GM18508 (cell line): ENCODE measurements around the gene DHX40.
"Not testable (repeated sequence)": the region's sequence is repeated elsewhere in the genome, so short reads cannot be mapped to it uniquely, and the experiment has no call there.

Source experiments
- ATAC-seq: cut with Tn5 transposase; IDR thresholded peaks from one replicate; pipeline ENCODE4 v1.9.1; 2021; ENCODE audit warnings: moderate number of reproducible peaks; ENCODE audit not compliant: insufficient read depth, unreplicated experiment

DHX40 gene

GRCh38 chr17:59550703-59551102 is 14.7 kb upstream of the DHX40 start:
- ATAC-seq = no peak

- ATAC-seq = no peak
These were observed 7.4 kb upstream of the DHX40 start for GRCh38 chr17:59558039-59558438.

- no peak for ATAC-seq
These were observed 6.5 kb upstream of the DHX40 start for GRCh38 chr17:59558953-59559352.

DNA sequence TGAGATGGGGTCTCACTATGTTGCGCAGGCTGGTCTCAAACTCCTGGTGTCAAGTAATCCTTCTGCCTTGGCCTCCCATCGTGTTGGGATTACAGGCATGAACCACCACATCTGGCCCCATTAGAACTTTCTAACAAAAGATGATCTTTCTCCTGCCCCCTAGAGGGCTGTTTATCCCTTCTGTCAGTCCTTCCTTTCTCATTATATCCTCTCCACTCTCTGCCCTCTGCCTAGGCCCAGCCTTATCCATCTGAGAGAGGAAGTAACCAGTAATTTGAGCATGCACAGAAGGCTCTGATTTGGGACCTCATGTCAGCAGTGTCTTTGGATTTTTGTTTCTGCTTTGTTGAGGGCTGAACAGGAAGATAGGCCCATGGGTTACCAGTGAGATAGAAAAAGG is 4.4 kb upstream of the DHX40 start:
- no peak for ATAC-seq

- ATAC-seq = no peak
These were observed 532 bp downstream of the DHX40 start for GRCh38 chr17:59565959-59566324.

GRCh38 chr17:59569151-59569550 is 3.7 kb downstream of the DHX40 start:
- not testable (repeated sequence) for ATAC-seq

DNA sequence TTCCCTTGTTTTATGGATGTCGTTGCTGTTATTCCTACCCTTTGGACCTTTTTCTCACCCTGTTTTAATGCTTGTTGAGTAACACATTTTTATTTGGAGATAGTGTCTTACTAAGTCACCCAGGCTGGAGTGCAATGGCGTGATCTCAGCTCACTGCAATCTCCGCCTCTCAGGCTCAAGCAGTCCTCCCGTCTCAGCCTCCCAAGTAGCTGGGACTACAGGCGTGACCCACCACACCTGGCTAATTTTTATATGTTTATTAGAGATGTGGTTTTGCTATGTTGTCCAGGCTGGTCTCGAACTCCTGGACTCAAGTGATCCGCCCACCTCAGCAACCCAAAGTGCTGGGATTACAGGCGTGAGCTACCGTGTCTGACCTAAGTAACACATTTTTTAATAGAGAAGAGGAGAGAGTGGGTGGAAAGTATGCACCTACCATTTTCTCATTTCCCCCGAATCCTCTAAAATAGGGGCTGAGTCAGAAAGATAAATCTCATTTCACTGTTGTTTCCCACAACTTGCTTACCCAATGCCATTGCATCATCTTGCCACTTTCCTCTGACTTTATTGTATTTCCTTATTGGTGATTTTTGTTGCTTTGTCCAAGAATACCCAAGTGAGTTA is 7.0 kb downstream of the DHX40 start:
- no peak for ATAC-seq

- not testable (repeated sequence) for ATAC-seq
These were observed 18.8 kb downstream of the DHX40 start for GRCh38 chr17:59584168-59584567.

DNA sequence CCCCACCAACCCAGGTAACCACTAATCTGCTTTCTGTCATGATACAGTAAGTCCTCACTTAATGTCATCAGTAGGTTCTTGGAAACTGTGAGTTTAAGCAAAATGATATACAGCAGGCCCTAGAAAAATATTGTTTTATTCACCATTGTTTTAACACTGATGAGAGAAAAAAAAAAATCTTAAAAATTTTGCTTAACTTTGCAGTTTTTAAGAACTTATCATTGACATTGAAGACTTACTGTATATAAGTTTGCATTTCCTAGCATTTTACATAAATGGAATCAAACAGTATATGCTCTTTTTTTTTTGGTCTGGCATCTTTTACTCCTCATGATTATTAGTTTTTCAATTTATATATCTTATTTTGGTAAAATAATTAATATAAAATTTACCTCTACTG is 34.8 kb downstream of the DHX40 start:
- ATAC-seq = no peak

GRCh38 chr17:59601130-59601529 is 35.7 kb downstream of the DHX40 start:
- ATAC-seq = peak; percentile 63

DNA sequence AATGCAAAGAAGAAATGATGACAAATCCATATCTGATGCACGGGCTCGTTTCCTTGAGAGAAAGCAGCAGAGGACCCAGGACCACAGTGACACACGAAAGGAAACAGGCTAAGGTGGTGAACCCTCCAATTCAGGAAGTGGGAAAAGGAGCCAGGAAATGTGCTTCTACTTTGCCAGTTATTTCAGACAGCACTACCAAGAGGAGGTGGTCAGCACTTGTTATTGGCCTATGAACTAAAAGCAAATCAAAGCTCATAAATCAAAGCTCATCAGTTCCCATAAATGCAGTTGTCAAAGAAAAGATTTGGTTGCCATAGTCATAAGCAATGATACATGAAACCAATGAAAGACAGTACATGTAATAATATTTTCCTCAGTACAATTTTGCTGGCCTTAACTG is 41.7 kb downstream of the DHX40 start:
- no peak for ATAC-seq

- ATAC-seq = no peak
These were observed 42.5 kb downstream of the DHX40 start for GRCh38 chr17:59607817-59608403.

DNA sequence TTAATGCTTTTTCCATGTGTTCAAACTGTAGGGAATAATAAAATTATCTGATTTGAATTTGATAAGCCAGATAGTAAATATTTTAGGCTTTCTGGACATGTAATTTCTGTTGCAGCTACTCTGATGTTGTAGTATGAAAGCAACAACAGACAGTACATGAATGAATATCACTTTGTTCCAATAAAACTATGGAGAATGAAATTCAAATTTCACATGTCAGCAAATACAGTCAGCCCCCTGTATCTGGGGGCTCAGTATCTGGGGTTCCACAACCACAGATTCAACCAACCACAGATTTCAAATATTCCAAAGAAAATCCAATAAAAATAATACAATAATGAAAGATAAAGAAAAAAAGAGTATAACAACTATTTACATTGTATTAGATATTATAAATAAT is 46.1 kb downstream of the DHX40 start:
- ATAC-seq = no peak

- ATAC-seq = no peak
These were observed 51.0 kb downstream of the DHX40 start for GRCh38 chr17:59616253-59616920.

DNA sequence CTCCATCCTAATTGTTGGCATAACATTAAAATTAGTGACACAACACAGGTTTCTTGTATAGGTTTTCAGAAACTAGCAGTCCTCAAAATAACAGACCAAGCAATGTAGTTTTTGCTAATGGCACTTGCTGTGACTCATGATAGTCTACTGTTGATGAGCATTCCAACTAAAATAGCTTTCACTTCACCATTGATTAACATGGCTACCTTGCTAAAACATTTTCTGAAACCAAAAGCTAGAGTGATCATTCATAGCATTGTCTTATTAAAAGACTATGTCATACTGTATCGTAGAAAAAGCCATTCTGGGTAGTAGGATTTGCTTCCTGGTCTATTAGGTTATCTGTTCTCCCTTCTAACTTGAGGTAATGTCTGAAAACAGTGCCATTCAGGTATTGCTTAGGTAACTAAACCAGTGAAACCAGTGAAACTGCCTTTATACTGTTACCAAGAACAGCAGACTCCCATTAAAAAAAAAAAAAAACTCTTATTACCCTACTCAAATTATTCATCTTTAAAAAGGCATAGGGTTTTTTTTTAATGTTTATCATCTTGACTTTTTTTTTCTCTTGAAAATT is 51.8 kb downstream of the DHX40 start:
- ATAC-seq = no peak

- no peak for ATAC-seq
These were observed 53.6 kb downstream of the DHX40 start for GRCh38 chr17:59619035-59619297.

- ATAC-seq = peak; percentile 36
These were observed 54.1 kb downstream of the DHX40 start, which contains the start of gene CLTC for GRCh38 chr17:59619298-59620063. TSS of gene CLTC (plus strand) at chr17:59619895. CDS start at chr17:59620132, 237 bp downstream.

DNA sequence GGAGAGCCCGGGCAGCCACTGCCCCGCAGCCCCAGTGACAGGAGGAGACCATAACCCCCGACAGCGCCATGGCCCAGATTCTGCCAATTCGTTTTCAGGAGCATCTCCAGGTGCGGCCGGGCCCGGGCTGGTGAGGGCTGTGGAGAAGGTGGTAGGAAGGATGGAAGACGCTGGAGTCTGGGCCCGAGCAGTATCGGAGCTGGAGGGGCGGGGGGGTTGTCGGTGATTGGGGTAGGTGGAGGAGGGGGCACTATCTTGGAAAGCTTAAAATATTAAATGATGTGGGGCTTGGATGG is 54.6 kb downstream of the DHX40 start:
- no peak for ATAC-seq

DNA sequence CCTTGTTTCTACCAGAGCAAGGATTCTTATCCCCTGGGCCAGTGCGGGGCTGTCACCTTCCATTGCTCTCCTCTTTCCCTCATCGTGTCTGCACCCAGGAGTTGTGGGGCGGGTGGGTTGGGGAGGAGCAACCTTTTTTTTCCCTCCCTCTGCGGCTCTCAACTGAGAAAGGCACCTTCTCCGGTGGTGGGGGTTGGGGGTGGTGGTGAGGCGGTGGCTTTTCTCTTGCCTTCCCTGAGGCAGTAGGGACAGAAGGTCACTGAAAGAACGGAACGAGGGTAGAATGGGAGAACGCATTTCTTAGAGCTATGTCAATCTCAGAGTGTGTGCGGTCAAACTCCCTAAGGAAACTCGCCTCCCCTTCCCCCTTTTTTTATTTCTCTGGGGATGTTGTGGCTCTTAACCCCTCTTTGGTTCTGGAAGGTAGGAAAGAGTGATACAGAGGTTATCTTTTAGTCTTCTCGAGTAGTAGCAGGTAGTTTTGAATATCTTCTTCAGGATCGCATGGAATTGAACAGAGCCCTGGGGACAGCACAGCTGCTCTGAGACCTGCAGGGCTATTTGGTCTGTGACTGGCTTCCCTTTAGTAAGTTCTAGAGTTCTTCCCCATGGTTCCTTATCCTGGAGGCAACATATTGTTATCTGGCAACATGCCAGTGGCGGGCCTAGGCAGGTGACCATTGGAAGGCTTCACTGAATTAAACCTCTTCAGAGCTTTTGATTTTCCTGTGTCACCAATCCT is 55.3 kb downstream of the DHX40 start:
- ATAC-seq = no peak

GRCh38 chr17:59621771-59622170 is 56.4 kb downstream of the DHX40 start:
- no peak for ATAC-seq

DNA sequence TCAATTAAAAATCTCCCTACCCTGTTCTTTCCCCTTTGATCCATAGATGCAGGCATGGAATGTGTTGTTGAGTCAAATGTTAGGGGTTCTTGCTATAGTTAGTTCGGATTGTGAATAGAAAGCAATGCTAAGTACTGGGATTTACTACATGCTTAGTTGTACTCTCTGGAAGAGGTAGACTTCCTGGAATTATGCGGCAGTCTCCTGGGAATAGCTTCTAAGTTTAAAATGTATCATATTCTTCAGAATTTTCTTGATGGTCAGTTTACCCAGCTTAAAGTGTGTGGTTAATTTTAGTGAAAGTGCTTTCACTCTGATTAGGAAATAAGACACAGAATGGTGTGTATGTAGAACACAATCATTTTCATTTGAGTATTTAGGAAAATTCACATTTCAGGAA is 57.7 kb downstream of the DHX40 start:
- ATAC-seq = no peak
